Measurements from ENCODE around the gene SUGCT. TPM values are rescaled to one million over a fixed set of nuclear protein-coding genes. Genes with fewer than 3 reads are reported as not detected.
"Not testable (repeated sequence)": the region's sequence is repeated elsewhere in the genome, so short reads cannot be mapped to it uniquely, and the experiment has no call there.

Gene SUGCT
- total and polyA plus RNA-seq, 8 donors = 0.87 to 8.0 (median 2.9) TPM; not detected in 1

- DNase-seq = no peak
- no peak for TF ChIP-seq POLR2AphosphoS5 (IDR thresholded peaks at IDR 0.05)
- no peak for TF ChIP-seq EP300 (IDR thresholded peaks at IDR 0.05)
- TF ChIP-seq POLR2A (IDR thresholded peaks at IDR 0.05) = no peak
- TF ChIP-seq CTCF (IDR thresholded peaks at IDR 0.05) = no peak
- Histone ChIP-seq H3K27ac (no peak overlapping the region), H3K36me3 (no peaks in the 10 kb centered on the region), H3K4me3 (no peak overlapping the region), H3K9me3 (no peaks in the 10 kb centered on the region), H3K27me3 (no peaks in the 10 kb centered on the region), H3K4me1 (no peaks in the 10 kb centered on the region)
- intact Hi-C loops (cut with DNase I; ENCODE audit: low total_unique reads) = no loop called here
- WGBS, 5 donors = 78 to 85% (median 81%) methylated on average over 5 of the region's 5 CpGs
Observed at GRCh38 chr7:40120020-40120419, 14.8 kb upstream of the SUGCT start.

GRCh38 chr7:40122100-40122939 is 12.5 kb upstream of the SUGCT start:
- H3K36me3 ChIP-seq; H3K27ac ChIP-seq; H3K9me3 ChIP-seq; DNase-seq; H3K4me1 ChIP-seq; H3K27me3 ChIP-seq; intact Hi-C loops (cut with DNase I; ENCODE audit: low total_unique reads); H3K4me3 ChIP-seq: not testable (repeated sequence)
- WGBS, 5 donors = 86 to 90% (median 89%) methylated on average over 14 of the region's 14 CpGs

- 95 to 99% (median 96%) methylated on average over 2 of the region's 2 CpGs for WGBS, 5 donors
- intact Hi-C loops (cut with DNase I; ENCODE audit: low total_unique reads) = no loop called here
- TF ChIP-seq POLR2AphosphoS5 (IDR thresholded peaks at IDR 0.05) (no peak), POLR2A (IDR thresholded peaks at IDR 0.05) (no peak), CTCF (IDR thresholded peaks at IDR 0.05) (no peak), EP300 (IDR thresholded peaks at IDR 0.05) (no peak)
- Histone ChIP-seq H3K9me3 (no peaks in the 10 kb centered on the region), H3K4me3 (no peak overlapping the region), H3K27ac (no peak overlapping the region), H3K36me3 (no peaks in the 10 kb centered on the region), H3K4me1 (peaks cover 0 to 2% (median 0%) of the 10 kb centered on the region in 4 donors), H3K27me3 (no peaks in the 10 kb centered on the region)
- DNase-seq = no peak
Observed at GRCh38 chr7:40122940-40123254, 11.9 kb upstream of the SUGCT start.

- 1 to 2% (median 1%) methylated on average over 19 to 36 of the region's 36 CpGs for WGBS, 5 donors
- Histone ChIP-seq H3K9me3 (no peaks in the 10 kb centered on the region), H3K27me3 (no peaks in the 10 kb centered on the region), H3K36me3 (no peaks in the 10 kb centered on the region), H3K4me3 (peak overlapping the region; percentile 89 to 95 (median 91)), H3K27ac (peak overlapping the region; percentile 90 to 96 (median 93)), H3K4me1 (peaks cover 5 to 41% (median 26%) of the 10 kb centered on the region in 4 donors)
- peak in 1 of 2 donors; percentile 53 for DNase-seq
- TF ChIP-seq POLR2A (IDR thresholded peaks at IDR 0.05) = no peak
- TF ChIP-seq EP300 (IDR thresholded peaks at IDR 0.05) = no peak
- no peak for TF ChIP-seq POLR2AphosphoS5 (IDR thresholded peaks at IDR 0.05)
- TF ChIP-seq CTCF (IDR thresholded peaks at IDR 0.05) = no peak
- intact Hi-C loops (cut with DNase I; ENCODE audit: low total_unique reads) = loop anchor here (10.0 kb wide), 1 partner anchor 189 kb away; no protein-coding TSS in a partner anchor
Observed at GRCh38 chr7:40133561-40134427, 1.0 kb upstream of the SUGCT start.

Data from stomach (tissue), 9 donors.